Measurements from ENCODE around the gene POLK.

DNA sequence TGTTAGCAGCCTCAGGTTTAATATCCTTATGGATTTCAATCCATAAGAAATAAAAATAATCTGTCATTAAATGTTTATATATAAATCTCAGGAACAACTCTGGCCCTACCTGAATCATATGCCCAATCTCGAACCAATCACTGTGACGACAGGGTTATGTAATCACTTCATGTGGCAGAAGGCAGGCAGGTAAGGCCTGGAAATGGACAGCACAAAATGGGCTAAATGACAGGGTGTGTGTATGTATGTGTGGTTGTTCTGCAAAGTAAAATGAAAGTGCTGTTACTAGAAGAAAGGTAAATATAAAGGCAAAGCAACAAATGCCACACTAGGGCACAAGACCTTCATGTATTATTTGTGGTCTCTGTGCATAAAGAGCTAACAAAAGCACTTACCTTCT, 119.2 kb downstream of the POLK start:
- TF ChIP-seq, protein P1, sequence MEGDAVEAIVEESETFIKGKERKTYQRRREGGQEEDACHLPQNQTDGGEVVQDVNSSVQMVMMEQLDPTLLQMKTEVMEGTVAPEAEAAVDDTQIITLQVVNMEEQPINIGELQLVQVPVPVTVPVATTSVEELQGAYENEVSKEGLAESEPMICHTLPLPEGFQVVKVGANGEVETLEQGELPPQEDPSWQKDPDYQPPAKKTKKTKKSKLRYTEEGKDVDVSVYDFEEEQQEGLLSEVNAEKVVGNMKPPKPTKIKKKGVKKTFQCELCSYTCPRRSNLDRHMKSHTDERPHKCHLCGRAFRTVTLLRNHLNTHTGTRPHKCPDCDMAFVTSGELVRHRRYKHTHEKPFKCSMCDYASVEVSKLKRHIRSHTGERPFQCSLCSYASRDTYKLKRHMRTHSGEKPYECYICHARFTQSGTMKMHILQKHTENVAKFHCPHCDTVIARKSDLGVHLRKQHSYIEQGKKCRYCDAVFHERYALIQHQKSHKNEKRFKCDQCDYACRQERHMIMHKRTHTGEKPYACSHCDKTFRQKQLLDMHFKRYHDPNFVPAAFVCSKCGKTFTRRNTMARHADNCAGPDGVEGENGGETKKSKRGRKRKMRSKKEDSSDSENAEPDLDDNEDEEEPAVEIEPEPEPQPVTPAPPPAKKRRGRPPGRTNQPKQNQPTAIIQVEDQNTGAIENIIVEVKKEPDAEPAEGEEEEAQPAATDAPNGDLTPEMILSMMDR (conservative IDR thresholded peaks at IDR 0.05; ENCODE audit: low read length): no peak
- TF ChIP-seq EZH2phosphoT487 (IDR thresholded peaks at IDR 0.05; ENCODE audit: borderline replicate concordance): no peak
